Measurements from ENCODE around the gene PKHD1. TPM values are rescaled to one million over a fixed set of nuclear protein-coding genes. Genes with fewer than 3 reads are reported as not detected.

Gene PKHD1
- total RNA-seq, 2 experiments from 2014 or later, result not detected

DNA sequence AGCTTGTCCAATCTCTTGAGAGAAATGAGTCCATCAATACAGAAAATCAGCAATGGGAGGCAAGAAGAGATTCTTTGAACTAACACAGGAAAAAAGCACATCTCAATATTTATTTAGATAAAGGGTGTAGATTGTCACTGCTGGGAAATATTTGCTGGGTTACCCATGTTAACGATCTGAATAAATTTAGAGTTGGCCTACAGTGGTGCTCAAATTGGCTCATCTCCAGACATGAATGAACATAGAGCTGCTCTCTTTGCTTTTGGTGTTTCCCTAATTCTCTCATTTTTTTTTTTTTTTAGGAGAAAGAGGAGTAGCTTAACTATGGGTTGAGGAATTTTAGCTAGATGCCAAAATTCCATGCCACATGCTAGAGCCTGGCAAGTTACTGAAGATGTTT is 471.2 kb downstream of the PKHD1 start:
- POLR2A ChIA-PET, result no interaction called here
- Mint-ChIP-seq H3K27ac (no peak overlapping the region), H3K9me3 (peaks cover 2% of the 10 kb centered on the region), H3K27me3 (no peaks in the 10 kb centered on the region), H3K36me3 (no peaks in the 10 kb centered on the region), H3K4me1 (no peaks in the 10 kb centered on the region), H3K4me3 (no peak overlapping the region)
- ATAC-seq (ENCODE audit: low read depth), result no peak
- no peak for DNase-seq

- DNase-seq, result no peak
- no peaks in the 10 kb centered on the region for H3K36me3 Mint-ChIP-seq
- H3K9me3 Mint-ChIP-seq, result peaks cover 2% of the 10 kb centered on the region
- H3K4me1 Mint-ChIP-seq, result no peaks in the 10 kb centered on the region
- no peak overlapping the region for H3K4me3 Mint-ChIP-seq
- POLR2A ChIA-PET, result no interaction called here
- ATAC-seq (ENCODE audit: low read depth), result no peak
- no peaks in the 10 kb centered on the region for H3K27me3 Mint-ChIP-seq
- no peak overlapping the region for H3K27ac Mint-ChIP-seq
Measured at GRCh38 chr6:51614725-51615124, 472.7 kb downstream of the PKHD1 start.

- H3K4me3 Mint-ChIP-seq, result no peak overlapping the region
- POLR2A ChIA-PET, result no interaction called here
- no peaks in the 10 kb centered on the region for H3K36me3 Mint-ChIP-seq
- H3K4me1 Mint-ChIP-seq, result no peaks in the 10 kb centered on the region
- DNase-seq (no peak), ATAC-seq (ENCODE audit: low read depth) (no peak)
- H3K27ac Mint-ChIP-seq, result no peak overlapping the region
- no peaks in the 10 kb centered on the region for H3K27me3 Mint-ChIP-seq
- H3K9me3 Mint-ChIP-seq, result peaks cover 2% of the 10 kb centered on the region
Measured at GRCh38 chr6:51613558-51613957, 473.9 kb downstream of the PKHD1 start.

GRCh38 chr6:51608932-51609331 is 478.5 kb downstream of the PKHD1 start:
- no peak overlapping the region for H3K4me3 Mint-ChIP-seq
- no peak for ATAC-seq (ENCODE audit: low read depth)
- POLR2A ChIA-PET, result no interaction called here
- H3K9me3 Mint-ChIP-seq, result no peaks in the 10 kb centered on the region
- no peaks in the 10 kb centered on the region for H3K36me3 Mint-ChIP-seq
- no peaks in the 10 kb centered on the region for H3K27me3 Mint-ChIP-seq
- DNase-seq, result no peak
- no peaks in the 10 kb centered on the region for H3K4me1 Mint-ChIP-seq
- no peak overlapping the region for H3K27ac Mint-ChIP-seq

- POLR2A ChIA-PET, result no interaction called here
- no peak for ATAC-seq (ENCODE audit: low read depth)
- H3K9me3 Mint-ChIP-seq, result no peaks in the 10 kb centered on the region
- DNase-seq, result no peak
- no peak overlapping the region for H3K27ac Mint-ChIP-seq
- no peaks in the 10 kb centered on the region for H3K4me1 Mint-ChIP-seq
- no peaks in the 10 kb centered on the region for H3K27me3 Mint-ChIP-seq
- no peaks in the 10 kb centered on the region for H3K36me3 Mint-ChIP-seq
- no peak overlapping the region for H3K4me3 Mint-ChIP-seq
Measured at GRCh38 chr6:51608383-51608782, 479.0 kb downstream of the PKHD1 start.

DNA sequence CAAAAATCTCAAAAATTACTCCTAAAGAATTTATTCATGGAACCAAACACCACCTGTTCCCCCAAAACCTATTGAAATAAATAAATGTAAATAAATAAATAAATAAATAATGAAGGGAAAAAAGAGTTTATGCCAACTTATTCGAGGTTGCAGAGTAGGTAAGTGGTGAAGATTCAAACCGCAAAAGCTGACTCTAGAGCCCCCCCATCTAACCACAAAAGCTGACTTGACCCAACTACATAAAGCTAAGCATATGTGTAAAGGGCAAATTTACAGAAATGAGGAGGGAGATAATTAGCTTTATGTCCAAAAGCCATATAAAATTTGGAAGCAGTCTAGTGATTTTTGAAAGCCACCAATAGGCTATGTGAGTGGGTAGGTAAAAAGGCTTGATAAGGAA is 486.9 kb downstream of the PKHD1 start:
- Mint-ChIP-seq H3K9me3 (peaks cover 4% of the 10 kb centered on the region), H3K36me3 (no peaks in the 10 kb centered on the region), H3K27ac (no peak overlapping the region), H3K4me3 (no peak overlapping the region), H3K27me3 (no peaks in the 10 kb centered on the region), H3K4me1 (no peaks in the 10 kb centered on the region)
- ATAC-seq (ENCODE audit: low read depth) (no peak), DNase-seq (no peak)
- POLR2A ChIA-PET, result no interaction called here

GRCh38 chr6:51598171-51598570 is 489.2 kb downstream of the PKHD1 start:
- POLR2A ChIA-PET, result no interaction called here
- no peak for DNase-seq
- no peak overlapping the region for H3K4me3 Mint-ChIP-seq
- H3K4me1 Mint-ChIP-seq, result no peaks in the 10 kb centered on the region
- no peaks in the 10 kb centered on the region for H3K36me3 Mint-ChIP-seq
- ATAC-seq (ENCODE audit: low read depth), result no peak
- no peak overlapping the region for H3K27ac Mint-ChIP-seq
- H3K9me3 Mint-ChIP-seq, result peaks cover 4% of the 10 kb centered on the region
- H3K27me3 Mint-ChIP-seq, result no peaks in the 10 kb centered on the region

DNA sequence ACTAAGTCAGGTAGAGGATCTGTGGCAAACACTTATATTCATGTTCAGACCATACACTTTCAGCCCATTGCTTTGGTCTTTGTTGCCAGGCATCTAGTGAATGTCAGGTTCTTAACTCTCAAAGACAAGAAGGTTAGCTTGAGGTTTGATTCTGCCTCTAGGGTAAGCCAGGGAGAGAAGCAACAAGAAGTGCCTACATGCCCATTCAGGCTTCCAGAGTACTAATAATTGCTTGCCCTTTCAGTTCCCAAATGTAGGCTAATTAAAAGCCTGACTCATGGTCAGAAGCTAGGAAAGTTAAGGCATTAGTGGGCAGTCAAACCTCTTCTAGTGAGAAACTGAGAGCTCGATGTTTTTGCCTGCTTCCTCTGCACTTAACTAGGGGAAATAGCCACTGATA is 492.4 kb downstream of the PKHD1 start:
- peaks cover 4% of the 10 kb centered on the region for H3K9me3 Mint-ChIP-seq
- H3K4me1 Mint-ChIP-seq, result no peaks in the 10 kb centered on the region
- DNase-seq, result no peak
- no peak for ATAC-seq (ENCODE audit: low read depth)
- no peak overlapping the region for H3K4me3 Mint-ChIP-seq
- H3K27me3 Mint-ChIP-seq, result no peaks in the 10 kb centered on the region
- H3K27ac Mint-ChIP-seq, result no peak overlapping the region
- POLR2A ChIA-PET, result no interaction called here
- no peaks in the 10 kb centered on the region for H3K36me3 Mint-ChIP-seq

GRCh38 chr6:51585264-51585663 is 502.1 kb downstream of the PKHD1 start:
- Mint-ChIP-seq H3K4me3 (no peak overlapping the region), H3K4me1 (no peaks in the 10 kb centered on the region), H3K27me3 (no peaks in the 10 kb centered on the region), H3K36me3 (no peaks in the 10 kb centered on the region), H3K27ac (no peak overlapping the region), H3K9me3 (peaks cover 1% of the 10 kb centered on the region)
- ATAC-seq (ENCODE audit: low read depth) (no peak), DNase-seq (no peak)
- POLR2A ChIA-PET, result no interaction called here

DNA sequence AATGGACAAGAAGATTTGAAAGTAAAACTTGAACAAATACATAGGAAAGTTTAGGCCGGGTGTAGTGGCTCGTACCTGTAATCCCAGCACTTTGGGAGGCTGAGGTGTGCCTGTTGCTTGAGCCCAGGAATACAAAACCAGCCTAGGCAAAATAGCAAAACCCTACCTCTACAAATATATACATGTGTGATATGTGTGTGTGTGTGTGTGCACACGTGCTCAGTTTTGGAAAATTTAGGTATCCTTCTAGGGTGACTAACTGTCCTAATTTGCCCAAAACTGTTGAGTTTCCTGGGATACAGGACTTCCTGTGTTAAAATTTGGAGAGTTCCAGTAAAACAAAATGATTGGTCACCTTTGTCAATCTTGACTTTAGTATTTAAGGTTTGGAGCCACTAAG is 503.2 kb downstream of the PKHD1 start:
- ATAC-seq (ENCODE audit: low read depth) (no peak), DNase-seq (no peak)
- POLR2A ChIA-PET, result no interaction called here
- Mint-ChIP-seq H3K27ac (no peak overlapping the region), H3K36me3 (no peaks in the 10 kb centered on the region), H3K27me3 (no peaks in the 10 kb centered on the region), H3K9me3 (peaks cover 1% of the 10 kb centered on the region), H3K4me1 (no peaks in the 10 kb centered on the region), H3K4me3 (no peak overlapping the region)

DNA sequence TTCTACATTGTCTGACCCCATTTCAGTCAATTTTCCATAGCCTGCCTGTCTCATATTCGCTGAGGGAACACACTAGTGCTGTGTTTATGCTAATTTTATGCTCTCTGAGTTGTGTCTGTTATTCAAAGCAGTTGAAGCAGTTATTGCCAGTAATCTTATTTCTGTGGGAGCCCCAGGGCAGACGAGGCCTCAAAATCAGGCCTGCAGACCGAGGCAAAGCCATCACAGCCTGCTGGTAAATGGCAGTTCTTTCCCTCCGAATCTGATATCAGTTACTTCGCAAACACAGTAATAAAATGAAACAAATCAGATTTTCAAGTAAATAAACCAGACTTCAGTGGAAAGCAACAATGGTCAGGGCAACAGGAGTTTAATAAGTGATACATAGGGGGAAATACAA is 508.4 kb downstream of the PKHD1 start:
- H3K4me1 Mint-ChIP-seq, result no peaks in the 10 kb centered on the region
- no peak overlapping the region for H3K27ac Mint-ChIP-seq
- no peaks in the 10 kb centered on the region for H3K36me3 Mint-ChIP-seq
- peaks cover 5% of the 10 kb centered on the region for H3K9me3 Mint-ChIP-seq
- H3K4me3 Mint-ChIP-seq, result no peak overlapping the region
- H3K27me3 Mint-ChIP-seq, result no peaks in the 10 kb centered on the region
- DNase-seq (no peak), ATAC-seq (ENCODE audit: low read depth) (no peak)
- POLR2A ChIA-PET, result no interaction called here

GRCh38 chr6:51578362-51578761 is 509.1 kb downstream of the PKHD1 start:
- Mint-ChIP-seq H3K4me3 (no peak overlapping the region), H3K36me3 (no peaks in the 10 kb centered on the region), H3K4me1 (no peaks in the 10 kb centered on the region), H3K27ac (no peak overlapping the region), H3K9me3 (peaks cover 5% of the 10 kb centered on the region), H3K27me3 (no peaks in the 10 kb centered on the region)
- POLR2A ChIA-PET, result no interaction called here
- no peak for DNase-seq
- no peak for ATAC-seq (ENCODE audit: low read depth)

- Mint-ChIP-seq H3K36me3 (no peaks in the 10 kb centered on the region), H3K4me3 (no peak overlapping the region), H3K27me3 (no peaks in the 10 kb centered on the region), H3K27ac (no peak overlapping the region), H3K9me3 (peaks cover 4% of the 10 kb centered on the region), H3K4me1 (no peaks in the 10 kb centered on the region)
- no peak for DNase-seq
- no peak for ATAC-seq (ENCODE audit: low read depth)
- POLR2A ChIA-PET, result no interaction called here
Measured at GRCh38 chr6:51574040-51574439, 513.4 kb downstream of the PKHD1 start.

DNA sequence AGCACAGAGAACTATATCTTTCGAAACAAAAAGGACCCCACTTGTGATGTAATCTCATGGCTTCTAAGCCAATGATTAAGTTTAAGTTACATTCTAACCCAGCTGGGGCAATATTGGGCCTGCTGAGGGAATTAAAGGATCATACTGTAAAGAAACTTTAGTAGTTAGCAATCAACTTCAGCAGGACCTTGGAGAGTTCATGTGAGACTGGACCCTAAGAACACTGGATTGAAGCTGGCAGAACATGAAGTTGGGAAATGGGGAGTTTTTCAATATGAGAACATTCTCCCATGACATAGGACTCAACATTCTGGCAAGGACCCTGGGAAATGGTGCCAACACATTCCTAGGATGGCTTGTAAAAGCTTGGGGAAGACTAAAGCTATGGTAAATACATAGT is 516.2 kb downstream of the PKHD1 start:
- ATAC-seq (ENCODE audit: low read depth), result no peak
- H3K36me3 Mint-ChIP-seq, result no peaks in the 10 kb centered on the region
- no peak for DNase-seq
- no peaks in the 10 kb centered on the region for H3K27me3 Mint-ChIP-seq
- POLR2A ChIA-PET, result no interaction called here
- H3K4me1 Mint-ChIP-seq, result no peaks in the 10 kb centered on the region
- H3K4me3 Mint-ChIP-seq, result no peak overlapping the region
- H3K27ac Mint-ChIP-seq, result no peak overlapping the region
- H3K9me3 Mint-ChIP-seq, result no peaks in the 10 kb centered on the region

DNA sequence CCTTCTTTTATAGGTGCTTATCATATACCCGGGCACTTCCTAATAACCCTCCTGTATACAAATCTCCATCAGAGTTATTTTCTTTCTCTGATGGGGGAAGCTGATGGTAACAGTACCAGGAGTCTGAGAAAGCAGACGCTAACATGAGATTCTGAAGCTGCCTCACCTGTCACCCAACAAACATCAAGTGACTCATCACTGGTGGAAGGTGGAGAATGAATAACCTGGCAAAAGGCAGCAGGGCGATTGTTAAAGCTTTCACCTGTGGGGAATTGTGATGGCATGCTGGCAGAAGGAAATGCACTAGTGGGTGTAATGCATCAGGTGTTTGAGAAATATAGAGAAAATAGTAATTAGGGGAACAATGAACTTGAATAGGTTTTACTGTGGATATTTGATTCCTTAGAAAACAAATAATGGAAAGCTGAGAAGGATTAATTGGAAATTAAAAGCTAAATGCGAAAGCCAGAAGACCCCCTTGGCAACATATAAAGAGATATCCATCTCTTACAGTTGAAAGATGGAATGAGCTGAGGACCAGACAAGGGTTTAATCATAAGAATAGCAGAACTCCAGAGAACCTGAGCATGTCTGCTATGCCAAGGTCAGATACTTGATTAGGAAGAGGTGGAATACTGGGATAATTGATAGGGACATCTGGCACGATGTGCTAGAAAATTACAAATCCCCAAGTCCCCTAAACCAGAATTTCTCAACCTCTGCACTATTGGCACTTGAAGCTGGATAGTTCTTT is 517.1 kb downstream of the PKHD1 start:
- POLR2A ChIA-PET, result no interaction called here
- no peaks in the 10 kb centered on the region for H3K36me3 Mint-ChIP-seq
- H3K27me3 Mint-ChIP-seq, result no peaks in the 10 kb centered on the region
- H3K4me1 Mint-ChIP-seq, result no peaks in the 10 kb centered on the region
- DNase-seq (no peak), ATAC-seq (ENCODE audit: low read depth) (no peak)
- no peaks in the 10 kb centered on the region for H3K9me3 Mint-ChIP-seq
- H3K4me3 Mint-ChIP-seq, result no peak overlapping the region
- H3K27ac Mint-ChIP-seq, result no peak overlapping the region
